HEK293 (cell line): ENCODE measurements around the gene XPA.

Experiments used
- FEZF1 ChIP-seq: fragments of 450-650 bp; formaldehyde crosslinking; IDR thresholded peaks from 2 replicates; pipeline ENCODE4 v1.5.1; 2016; ENCODE audit warnings: missing biosample characterization, missing genetic modification characterization
- HOXD13 ChIP-seq: sonication (generic); formaldehyde crosslinking; IDR thresholded peaks from 2 replicates; pipeline ENCODE4 v1.8.0; 2022; ENCODE audit warnings: missing genetic modification reagents, borderline replicate concordance
- INSM2 ChIP-seq: fragments of 450-650 bp; formaldehyde crosslinking; IDR thresholded peaks from 2 replicates; pipeline ENCODE4 v1.5.1; 2016; ENCODE audit warnings: missing biosample characterization, missing genetic modification characterization
- KLF16 ChIP-seq: fragments of 450-650 bp; formaldehyde crosslinking; IDR thresholded peaks from 2 replicates; pipeline ENCODE4 v1.5.1; 2017; ENCODE audit warnings: missing biosample characterization, missing genetic modification characterization
- KLF9 ChIP-seq: fragments of 450-650 bp; formaldehyde crosslinking; IDR thresholded peaks from 2 replicates; pipeline ENCODE4 v1.5.1; 2016; ENCODE audit warnings: missing biosample characterization, missing genetic modification characterization, low read depth
- PRDM10 ChIP-seq: fragments of 450-650 bp; formaldehyde crosslinking; IDR thresholded peaks from 2 replicates; pipeline ENCODE4 v1.5.1; 2016; ENCODE audit warnings: missing biosample characterization, missing genetic modification characterization
- REPIN1 ChIP-seq: fragments of 450-650 bp; formaldehyde crosslinking; IDR thresholded peaks from 2 replicates; pipeline ENCODE4 v1.5.1; 2017; ENCODE audit warnings: missing biosample characterization, missing genetic modification characterization, low read depth
- SALL2 ChIP-seq: fragments of 450-650 bp; formaldehyde crosslinking; IDR thresholded peaks from 2 replicates; pipeline ENCODE4 v1.5.0; 2017; ENCODE audit warnings: missing biosample characterization, mild to moderate bottlenecking, missing genetic modification characterization, borderline replicate concordance
- SP2 ChIP-seq: fragments of 450-650 bp; formaldehyde crosslinking; IDR thresholded peaks from 2 replicates; pipeline ENCODE4 v1.5.1; 2016; ENCODE audit warnings: missing biosample characterization, missing genetic modification characterization
- SP3 ChIP-seq: fragments of 450-650 bp; formaldehyde crosslinking; IDR thresholded peaks from 2 replicates; pipeline ENCODE4 v1.5.1; 2016; ENCODE audit warnings: missing biosample characterization, missing genetic modification characterization
- SP7 ChIP-seq: fragments of 450-650 bp; formaldehyde crosslinking; IDR thresholded peaks from 2 replicates; pipeline ENCODE4 v1.5.1; 2016; ENCODE audit warnings: missing biosample characterization, missing genetic modification characterization
- YY1 ChIP-seq: fragments of 450-650 bp; formaldehyde crosslinking; IDR thresholded peaks from 2 replicates; pipeline ENCODE4 v1.5.1; 2018; ENCODE audit warnings: missing biosample characterization, missing genetic modification characterization
- ZBTB10 ChIP-seq: fragments of 450-650 bp; formaldehyde crosslinking; IDR thresholded peaks from 2 replicates; pipeline ENCODE4 v1.5.1; 2016; ENCODE audit warnings: missing biosample characterization, missing genetic modification characterization
- ZNF10 ChIP-seq: fragments of 450-650 bp; formaldehyde crosslinking; IDR thresholded peaks from 2 replicates; pipeline ENCODE4 v1.5.1; 2017; ENCODE audit warnings: missing biosample characterization, missing genetic modification characterization
- ZNF112 ChIP-seq: fragments of 450-650 bp; formaldehyde crosslinking; IDR thresholded peaks from 2 replicates; pipeline ENCODE4 v1.5.0; 2017; ENCODE audit warnings: missing biosample characterization, missing genetic modification characterization
- ZNF138 ChIP-seq: fragments of 450-650 bp; formaldehyde crosslinking; IDR thresholded peaks from 2 replicates; pipeline ENCODE4 v1.5.1; 2016; ENCODE audit warnings: missing biosample characterization, missing genetic modification characterization, borderline replicate concordance
- ZNF19 ChIP-seq: fragments of 450-650 bp; formaldehyde crosslinking; IDR thresholded peaks from 2 replicates; pipeline ENCODE4; 2016; ENCODE audit warnings: missing biosample characterization, missing genetic modification characterization, low read depth
- ZNF211 ChIP-seq: fragments of 450-650 bp; formaldehyde crosslinking; IDR thresholded peaks from 2 replicates; pipeline ENCODE4 v1.5.1; 2016; ENCODE audit warnings: low read depth, missing biosample characterization, missing genetic modification characterization
- ZNF221 ChIP-seq: fragments of 450-650 bp; formaldehyde crosslinking; IDR thresholded peaks from 2 replicates; pipeline ENCODE4 v1.5.1; 2017; ENCODE audit warnings: missing biosample characterization, missing genetic modification characterization, borderline replicate concordance
- ZNF223 ChIP-seq: fragments of 450-650 bp; formaldehyde crosslinking; IDR thresholded peaks from 2 replicates; pipeline ENCODE4 v1.5.1; 2016; ENCODE audit warnings: missing biosample characterization, missing genetic modification characterization
- ZNF350 ChIP-seq: fragments of 450-650 bp; formaldehyde crosslinking; IDR thresholded peaks from 2 replicates; pipeline ENCODE4 v1.5.0; 2017; ENCODE audit warnings: missing biosample characterization, mild to moderate bottlenecking, missing genetic modification characterization
- ZNF473 ChIP-seq: fragments of 450-650 bp; formaldehyde crosslinking; IDR thresholded peaks from 2 replicates; pipeline ENCODE4 v1.5.1; 2017; ENCODE audit warnings: missing biosample characterization, missing genetic modification characterization
- ZNF488 ChIP-seq: fragments of 450-650 bp; formaldehyde crosslinking; IDR thresholded peaks from 2 replicates; pipeline ENCODE4 v1.5.1; 2016; ENCODE audit warnings: missing biosample characterization, missing genetic modification characterization
- ZNF510 ChIP-seq: fragments of 450-650 bp; formaldehyde crosslinking; IDR thresholded peaks from 2 replicates; pipeline ENCODE4 v1.5.1; 2018; ENCODE audit warnings: mild to moderate bottlenecking, missing genetic modification characterization, missing biosample characterization; ENCODE audit not compliant: insufficient replicate concordance
- ZNF629 ChIP-seq: fragments of 450-650 bp; formaldehyde crosslinking; IDR thresholded peaks from 2 replicates; pipeline ENCODE4 v1.5.1; 2017; ENCODE audit warnings: missing biosample characterization, missing genetic modification characterization
- ZNF701 ChIP-seq: fragments of 450-650 bp; formaldehyde crosslinking; IDR thresholded peaks from 2 replicates; pipeline ENCODE4 v1.5.1; 2016; ENCODE audit warnings: missing biosample characterization, missing genetic modification characterization
- ZNF777 ChIP-seq: fragments of 450-650 bp; formaldehyde crosslinking; IDR thresholded peaks from 2 replicates; pipeline ENCODE4 v1.5.1; 2017; ENCODE audit warnings: missing biosample characterization, missing genetic modification characterization, borderline replicate concordance
- ZNF791 ChIP-seq: fragments of 450-650 bp; formaldehyde crosslinking; IDR thresholded peaks from 2 replicates; pipeline ENCODE4 v1.5.1; 2016; ENCODE audit warnings: missing biosample characterization, missing genetic modification characterization
- ZSCAN5A ChIP-seq: fragments of 450-650 bp; formaldehyde crosslinking; IDR thresholded peaks from 2 replicates; pipeline ENCODE4 v1.5.1; 2016; ENCODE audit warnings: missing biosample characterization, missing genetic modification characterization
- ZXDB ChIP-seq: fragments of 450-650 bp; formaldehyde crosslinking; IDR thresholded peaks from 2 replicates; pipeline ENCODE4 v1.5.1; 2016; ENCODE audit warnings: missing biosample characterization, missing genetic modification characterization

The XPA gene

GRCh38 chr9:97696803-97697601 lies at the start of gene XPA (continued):
- 0 out of 2 replicates have a peak, but pooled peaks have one; percentile 37 for TF ChIP-seq PRDM10 (tag by site-specific recombination)
- no peak for TF ChIP-seq SP3 (tag by site-specific recombination)
- no peak for TF ChIP-seq ZNF19 (tag by site-specific recombination)
- TF ChIP-seq ZNF488 (tag by site-specific recombination), result no peak
- TF ChIP-seq ZNF112 (tag by site-specific recombination), result no peak
- TF ChIP-seq SP7 (tag by site-specific recombination), result 0 out of 2 replicates have a peak, but pooled peaks have one; percentile 54
- no peak for TF ChIP-seq ZNF138 (tag by site-specific recombination)
- no peak for TF ChIP-seq ZNF221
- TF ChIP-seq ZNF701 (tag by site-specific recombination), result no peak
- no peak for TF ChIP-seq ZNF211 (tag by site-specific recombination)
- no peak; the same call in 1 of the 2 replicates for TF ChIP-seq HOXD13 (CRISPR knock-in tag)
- TF ChIP-seq ZNF510 (tag by site-specific recombination), result no peak
- TF ChIP-seq ZBTB10 (tag by site-specific recombination), result no peak
- no peak for TF ChIP-seq ZNF223 (tag by site-specific recombination)
- TF ChIP-seq KLF16 (tag by site-specific recombination), result peak; percentile 82
- no peak for TF ChIP-seq ZNF350 (tag by site-specific recombination)
- TF ChIP-seq FEZF1, result no peak
- TF ChIP-seq KLF9 (tag by site-specific recombination), result no peak
- TF ChIP-seq ZSCAN5A (tag by site-specific recombination), result 0 out of 2 replicates have a peak, but pooled peaks have one; percentile 31
- no peak for TF ChIP-seq ZNF791 (tag by site-specific recombination)
- TF ChIP-seq SP2 (tag by site-specific recombination), result peak; percentile 65
- TF ChIP-seq ZNF10 (tag by site-specific recombination), result no peak
- peak; percentile 81 for TF ChIP-seq YY1
- TF ChIP-seq ZNF473 (tag by site-specific recombination), result no peak
- TF ChIP-seq ZNF629 (tag by site-specific recombination), result 0 out of 2 replicates have a peak, but pooled peaks have one; percentile 21
- TF ChIP-seq INSM2 (tag by site-specific recombination), result no peak
- TF ChIP-seq ZXDB (tag by site-specific recombination), result peak; percentile 42; the same call in 1 of the 2 replicates
- no peak for TF ChIP-seq REPIN1 (tag by site-specific recombination)
- TF ChIP-seq SALL2, result no peak
- peak; percentile 56; the same call in 1 of the 2 replicates for TF ChIP-seq ZNF777 (tag by site-specific recombination)
